IPS-18c (cell line): ENCODE data around the gene CAMK2D.
"Not testable (repeated sequence)": the region's sequence is repeated elsewhere in the genome, so short reads cannot be mapped to it uniquely, and the experiment has no call there.

ENCODE experiments used
- H3K4me3 ChIP-seq: 2 replicates; pipeline ENCODE4 v1.7.0; 2013; ENCODE audit warnings: low read depth, mild to moderate bottlenecking, low read length, moderate library complexity; ENCODE audit not compliant: insufficient read depth
- H3K9me3 ChIP-seq: one replicate; pipeline ENCODE4 v1.6.1; 2013; ENCODE audit warnings: mild to moderate bottlenecking, low read length, moderate library complexity; ENCODE audit not compliant: control insufficient read depth, insufficient read depth

The CAMK2D gene

GRCh38 chr4:113745711-113746110, 15.8 kb downstream of the CAMK2D start:
- H3K4me3 ChIP-seq: no peak overlapping the region
- H3K9me3 ChIP-seq: no peaks in the 10 kb centered on the region

DNA sequence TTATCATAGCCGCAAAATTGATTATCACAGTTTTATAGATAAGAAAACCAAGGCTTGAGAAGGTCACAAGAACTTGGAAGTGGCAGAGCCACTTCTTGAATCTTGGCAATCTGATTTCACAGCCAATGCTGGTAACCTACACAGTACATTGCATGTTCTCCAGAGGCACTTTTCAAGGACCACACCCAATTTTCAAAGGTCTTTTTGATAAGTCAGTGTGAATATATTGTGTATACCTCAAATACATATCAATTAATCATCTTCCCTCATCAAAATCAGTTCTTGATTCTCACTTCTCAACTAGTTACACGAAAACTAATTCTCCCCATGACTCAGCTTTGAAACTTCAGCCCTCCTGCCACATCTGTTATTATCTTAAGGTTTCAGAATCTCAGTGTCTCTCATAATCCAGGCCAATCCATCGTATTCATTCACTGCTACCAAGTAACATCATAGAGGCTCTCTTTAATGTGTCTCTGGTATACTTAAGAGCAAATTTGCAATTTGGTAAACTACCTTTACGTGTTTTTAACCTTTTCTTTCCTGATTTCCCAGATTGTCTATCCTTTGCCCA, 16.8 kb downstream of the CAMK2D start:
- Histone ChIP-seq H3K9me3 (no peaks in the 10 kb centered on the region), H3K4me3 (no peak overlapping the region)

DNA sequence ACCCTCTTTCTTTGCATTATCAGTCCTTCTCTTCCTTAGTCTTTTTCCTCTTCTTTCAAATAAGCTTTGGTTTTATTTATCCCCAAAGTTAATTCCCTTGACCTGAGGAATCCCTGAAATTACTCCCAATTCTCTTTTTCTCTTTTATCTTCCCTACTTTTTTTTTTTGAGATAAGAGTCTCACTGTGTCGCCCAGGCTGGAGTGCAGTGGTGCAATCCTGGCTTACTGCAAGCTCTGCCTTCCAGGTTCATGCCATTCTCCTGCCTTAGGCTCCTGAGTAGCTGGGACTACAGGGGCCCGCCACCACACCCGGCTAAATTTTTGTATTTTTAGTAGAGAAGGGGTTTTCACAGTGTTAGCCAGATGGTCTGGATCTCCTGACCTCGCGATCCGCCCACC, 17.8 kb downstream of the CAMK2D start:
- Histone ChIP-seq H3K4me3 (no peak overlapping the region), H3K9me3 (no peaks in the 10 kb centered on the region)

DNA sequence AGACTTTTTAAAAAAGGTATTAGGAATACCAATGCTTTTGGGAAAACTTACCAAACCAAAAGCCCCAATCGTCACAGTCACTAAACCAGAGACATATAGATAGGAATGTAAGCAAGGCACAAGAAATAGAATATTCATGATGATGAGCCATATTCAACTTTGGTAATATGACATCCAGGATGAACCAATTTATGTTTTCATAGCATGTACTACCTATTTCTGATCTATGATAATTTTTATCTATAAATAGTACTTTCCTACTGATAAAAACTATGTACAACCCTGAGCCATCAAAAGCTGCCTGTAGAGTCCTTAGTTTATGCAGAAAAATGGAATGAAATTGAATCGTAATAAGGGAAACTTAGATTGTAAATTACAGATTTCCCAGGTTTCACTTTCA, 18.9 kb downstream of the CAMK2D start:
- no peaks in the 10 kb centered on the region for H3K9me3 ChIP-seq
- H3K4me3 ChIP-seq: no peak overlapping the region

GRCh38 chr4:113741956-113742355, 19.6 kb downstream of the CAMK2D start:
- Histone ChIP-seq H3K9me3 (no peaks in the 10 kb centered on the region), H3K4me3 (no peak overlapping the region)

DNA sequence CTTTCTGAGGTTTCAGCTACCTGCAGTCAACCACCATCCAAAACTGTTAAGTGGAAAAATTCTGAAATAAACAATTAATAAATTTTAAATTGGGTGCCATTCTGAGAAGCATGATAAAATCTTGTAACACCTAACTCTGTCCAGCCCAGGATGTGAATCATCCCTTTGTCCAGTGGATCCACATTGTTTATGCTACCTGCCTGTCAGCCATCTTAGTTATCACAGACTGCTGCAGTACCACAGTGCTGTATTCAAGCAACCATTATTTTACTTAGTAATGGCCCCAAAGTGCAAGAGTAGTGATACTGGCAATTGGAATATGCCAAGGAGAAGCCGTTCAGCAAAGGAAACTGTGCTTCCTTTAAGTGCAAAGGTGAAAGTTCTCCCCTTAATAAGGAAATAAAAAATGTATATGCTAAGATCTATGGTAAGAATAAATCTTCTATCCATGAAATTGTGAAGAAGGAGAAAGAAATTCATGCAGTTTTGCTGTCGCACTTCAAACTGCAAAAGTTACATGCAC, 20.6 kb downstream of the CAMK2D start:
- no peak overlapping the region for H3K4me3 ChIP-seq
- no peaks in the 10 kb centered on the region for H3K9me3 ChIP-seq

- H3K9me3 ChIP-seq: no peaks in the 10 kb centered on the region
- no peak overlapping the region for H3K4me3 ChIP-seq
Observed at GRCh38 chr4:113739197-113739596, 22.3 kb downstream of the CAMK2D start.

GRCh38 chr4:113738251-113738650, 23.3 kb downstream of the CAMK2D start:
- Histone ChIP-seq H3K9me3 (no peaks in the 10 kb centered on the region), H3K4me3 (no peak overlapping the region)

DNA sequence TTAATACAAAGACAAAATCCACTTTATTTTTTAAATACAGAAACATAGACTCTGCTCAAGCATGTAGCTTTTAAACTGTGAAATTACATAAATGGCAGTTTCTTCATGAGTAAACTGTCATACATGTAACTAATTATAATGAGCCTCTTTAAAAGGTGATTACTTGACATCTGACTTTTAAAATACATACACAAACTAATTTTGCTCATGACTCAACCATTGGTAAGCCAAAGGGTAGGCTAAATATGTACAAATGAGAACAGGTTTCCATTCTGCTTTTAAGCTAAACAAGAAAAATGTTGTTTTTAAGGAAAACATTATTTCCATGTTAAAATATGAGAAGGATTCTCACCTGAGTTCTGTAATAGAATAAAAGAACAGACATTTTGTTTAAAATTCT, 27.9 kb downstream of the CAMK2D start:
- no peaks in the 10 kb centered on the region for H3K9me3 ChIP-seq
- H3K4me3 ChIP-seq: no peak overlapping the region

- H3K4me3 ChIP-seq: no peak overlapping the region
- H3K9me3 ChIP-seq: no peaks in the 10 kb centered on the region
Observed at GRCh38 chr4:113732967-113733527, 28.5 kb downstream of the CAMK2D start.

DNA sequence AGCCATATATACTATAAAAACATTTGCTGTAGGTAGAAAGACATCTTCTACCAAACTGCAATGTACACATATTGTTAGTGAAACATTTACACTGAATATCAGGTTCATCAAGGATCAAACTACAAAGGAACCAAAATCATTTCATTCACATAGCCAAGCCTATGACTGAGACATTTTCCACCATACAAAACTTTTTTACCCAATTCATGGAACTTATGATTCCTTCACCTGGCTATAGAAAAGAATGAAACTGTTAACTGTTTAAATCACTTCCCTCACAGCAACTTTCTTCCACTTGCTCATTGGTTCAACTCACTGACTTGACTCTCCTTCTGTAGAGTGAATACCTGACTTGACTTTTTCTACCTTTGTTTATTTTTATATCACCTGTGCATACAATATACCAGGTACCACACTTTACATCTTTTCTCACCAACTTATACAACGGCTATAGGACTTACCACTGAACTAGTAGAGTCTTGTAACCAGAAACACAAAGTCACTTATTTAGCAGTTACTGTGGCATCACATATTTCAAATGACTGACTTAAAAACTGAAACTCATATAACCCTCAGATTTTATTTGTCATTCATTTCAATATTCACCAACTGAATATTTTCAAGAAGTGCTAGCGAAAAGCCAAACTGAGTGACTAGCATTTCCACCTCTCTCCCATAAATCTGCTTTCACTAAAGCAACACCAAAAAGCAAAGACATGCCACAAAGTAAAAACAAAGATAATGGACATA, 30.9 kb downstream of the CAMK2D start:
- no peak overlapping the region for H3K4me3 ChIP-seq
- H3K9me3 ChIP-seq: no peaks in the 10 kb centered on the region

- no peak overlapping the region for H3K4me3 ChIP-seq
- H3K9me3 ChIP-seq: no peaks in the 10 kb centered on the region
Observed at GRCh38 chr4:113727802-113728201, 33.7 kb downstream of the CAMK2D start.

GRCh38 chr4:113725963-113726362, 35.6 kb downstream of the CAMK2D start:
- Histone ChIP-seq H3K9me3 (no peaks in the 10 kb centered on the region), H3K4me3 (no peak overlapping the region)

DNA sequence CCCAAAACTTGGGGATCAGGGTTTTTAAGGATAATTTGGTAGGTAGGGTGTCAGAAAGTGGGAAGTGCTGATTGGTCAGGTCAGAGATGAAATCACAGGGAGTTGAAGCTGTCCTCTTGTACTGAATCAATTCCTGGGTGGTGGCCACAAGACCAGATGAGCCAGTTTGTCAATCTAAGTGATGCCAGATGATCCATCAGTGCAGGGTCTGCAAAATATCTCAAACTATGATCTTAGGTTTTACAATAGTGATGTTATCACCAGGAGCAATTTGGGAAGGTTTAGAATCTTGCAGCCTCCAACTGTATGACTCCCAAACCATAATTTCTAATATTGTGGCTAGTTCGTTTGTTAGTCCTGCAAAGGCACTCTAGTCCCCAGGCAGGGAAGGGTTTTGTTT, 43.3 kb downstream of the CAMK2D start:
- Histone ChIP-seq H3K4me3 (no peak overlapping the region), H3K9me3 (no peaks in the 10 kb centered on the region)

DNA sequence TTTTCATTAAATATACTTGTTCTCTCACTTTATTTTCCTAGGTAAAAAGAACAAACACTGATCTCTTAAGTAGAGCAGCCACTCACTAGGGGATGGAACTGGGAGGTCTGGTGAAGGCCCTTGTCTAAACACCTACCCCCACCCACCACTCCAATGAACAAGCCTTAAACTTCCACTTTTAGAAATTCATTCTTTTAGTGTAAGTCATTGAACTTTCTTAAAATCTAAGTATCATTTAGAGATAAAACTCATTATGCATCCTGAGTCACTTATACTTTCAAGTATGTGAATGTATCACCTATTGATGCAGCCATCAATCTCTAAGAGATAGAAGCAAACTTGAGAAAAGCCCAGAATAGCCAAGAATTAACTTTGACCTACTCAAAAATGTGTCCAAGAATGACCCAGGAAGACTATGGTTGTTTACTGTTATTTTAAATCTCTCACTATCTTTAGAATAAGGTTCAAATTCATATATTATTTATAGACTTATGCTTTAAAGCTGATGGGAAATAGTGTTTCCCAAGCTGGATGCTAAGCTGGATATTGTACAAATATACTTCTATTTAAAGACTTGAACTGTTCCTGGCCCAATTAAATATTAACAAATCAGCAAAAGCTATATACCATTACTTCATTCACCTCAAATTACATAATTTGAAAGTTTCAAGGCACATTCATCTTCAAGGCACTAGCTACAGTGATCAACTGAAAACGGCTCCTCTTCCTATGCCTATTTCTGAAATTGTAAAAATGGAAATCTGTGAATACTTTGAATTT, 49.5 kb downstream of the CAMK2D start:
- Histone ChIP-seq H3K9me3 (no peaks in the 10 kb centered on the region), H3K4me3 (no peak overlapping the region)

DNA sequence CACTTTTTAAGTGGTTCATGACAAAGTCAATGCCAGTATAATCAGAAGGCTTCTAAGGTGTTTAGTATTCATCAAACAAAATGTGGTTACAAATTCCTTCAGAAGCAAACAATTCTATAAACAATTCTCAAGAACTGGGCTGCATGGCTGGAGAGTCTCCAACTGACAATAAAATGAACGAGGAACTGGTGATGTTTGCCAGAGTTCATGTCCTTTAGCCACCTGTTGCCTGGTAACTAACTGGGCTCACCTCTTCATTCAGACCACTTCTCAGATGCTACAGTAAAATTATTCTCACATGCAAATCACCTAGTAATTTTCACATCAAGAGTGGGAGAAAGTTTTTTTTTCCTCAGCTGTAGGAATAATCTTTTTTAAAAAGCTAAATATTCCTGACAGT, 53.3 kb downstream of the CAMK2D start:
- Histone ChIP-seq H3K9me3 (no peaks in the 10 kb centered on the region), H3K4me3 (no peak overlapping the region)

DNA sequence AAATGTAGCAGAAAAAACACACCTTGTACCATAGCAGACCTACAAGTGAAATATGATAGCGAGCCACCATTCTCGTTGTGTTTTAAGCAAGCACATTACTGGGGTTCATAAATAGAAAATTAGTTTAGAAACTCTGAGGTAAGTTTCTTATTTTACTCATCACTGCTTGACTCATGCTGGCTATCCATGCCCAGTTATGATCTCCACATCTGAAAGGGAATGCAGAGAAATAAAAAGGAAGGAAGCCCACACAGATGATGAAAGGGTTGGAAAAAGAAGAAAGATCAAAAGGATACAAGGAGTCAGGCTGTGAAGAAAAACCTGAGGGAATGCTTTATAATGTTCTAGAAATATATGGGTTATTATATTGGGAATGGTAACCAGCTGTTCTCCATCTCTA, 54.5 kb downstream of the CAMK2D start:
- no peaks in the 10 kb centered on the region for H3K9me3 ChIP-seq
- no peak overlapping the region for H3K4me3 ChIP-seq

DNA sequence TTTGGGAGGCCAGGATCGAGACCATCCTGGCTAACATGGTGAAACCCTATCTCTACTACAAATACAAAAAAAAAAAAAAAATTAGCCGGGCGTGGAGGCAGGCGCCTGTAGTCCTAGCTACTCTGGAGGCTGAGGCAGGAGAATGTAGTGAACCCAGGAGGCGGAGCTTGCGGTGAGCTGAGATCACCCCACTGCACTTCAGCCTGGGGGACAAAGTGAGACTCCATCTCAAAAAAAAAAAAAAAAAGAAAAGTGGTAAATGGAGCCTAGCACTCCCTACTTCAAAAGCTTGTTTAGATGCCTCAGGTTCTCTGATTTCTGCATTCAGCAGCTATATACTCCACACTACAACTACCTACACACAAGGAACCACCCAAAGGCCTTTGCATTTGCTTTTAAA, 56.4 kb downstream of the CAMK2D start:
- H3K9me3 ChIP-seq: not testable (repeated sequence)

More for the DNA sequence above, 56.4 kb downstream of the CAMK2D start:
- H3K4me3 ChIP-seq: not testable (repeated sequence)
